Type B pancreatic cell (in vitro differentiated cells): ENCODE data around the gene FERD3L. TPM values are rescaled to one million over a fixed set of nuclear protein-coding genes. Genes with fewer than 3 reads are reported as not detected.

Experiments
- DNase-seq: peaks from one replicate; pipeline ENCODE4 v3.0.0; 2021; ENCODE audit warnings: mixed read lengths; ENCODE audit not compliant: unreplicated experiment; ENCODE audit errors: extremely low spot score
- H3K27ac Mint-ChIP-seq: 2 replicates; pipeline ENCODE4 v1.8.0; 2021; ENCODE audit warnings: mild to moderate bottlenecking, mixed read lengths
- H3K27me3 Mint-ChIP-seq: 2 replicates; pipeline ENCODE4 v1.8.0; 2021; ENCODE audit warnings: mixed read lengths
- H3K36me3 Mint-ChIP-seq: 2 replicates; pipeline ENCODE4 v1.8.0; 2021; ENCODE audit warnings: mixed read lengths
- H3K4me1 Mint-ChIP-seq: one replicate; pipeline ENCODE4 v1.8.0; 2021; ENCODE audit warnings: mixed read lengths; ENCODE audit not compliant: unreplicated experiment
- H3K4me3 Mint-ChIP-seq: 2 replicates; pipeline ENCODE4 v1.8.0; 2021; ENCODE audit warnings: mild to moderate bottlenecking, mixed read lengths
- H3K9me3 Mint-ChIP-seq: 2 replicates; pipeline ENCODE4 v1.8.0; 2021; ENCODE audit warnings: mixed read lengths
- CTCF ChIP-seq: fragments of 200-600 bp; sonication (generic); conservative IDR thresholded peaks from 2 replicates; pipeline ENCODE4 v1.5.0; 2021; ENCODE audit warnings: antibody characterized with exemption, mild to moderate bottlenecking
- total RNA-seq: library from RNA; stranded (reverse); gene quantifications from 2 replicates; pipeline ENCODE4 v1.2.1, GENCODE V29; 2021; ENCODE audit warnings: low replicate concordance

FERD3L gene
- total RNA-seq, 1 donor from 2014 or later, result not detected

GRCh38 chr7:19119372-19119771 is 25.8 kb downstream of the FERD3L start:
- H3K4me3 Mint-ChIP-seq, result peak overlapping the region; percentile 92

GRCh38 chr7:19118636-19119371 is 26.4 kb downstream of the FERD3L start:
- Mint-ChIP-seq H3K27ac (peak overlapping the region; percentile 60), H3K4me3 (peak overlapping the region; percentile 92), H3K27me3 (peaks cover 75% of the 10 kb centered on the region), H3K9me3 (no peaks in the 10 kb centered on the region), H3K36me3 (peaks cover 11% of the 10 kb centered on the region), H3K4me1 (peaks cover 14% of the 10 kb centered on the region)
- TF ChIP-seq CTCF, result no peak
- no peak for DNase-seq

More at GRCh38 chr7:19119372-19119771, 25.8 kb downstream of the FERD3L start:
- peaks cover 14% of the 10 kb centered on the region for H3K4me1 Mint-ChIP-seq
- H3K27ac Mint-ChIP-seq, result peak overlapping the region; percentile 60
- no peak for DNase-seq
- no peak for TF ChIP-seq CTCF
- peaks cover 75% of the 10 kb centered on the region for H3K27me3 Mint-ChIP-seq
- H3K36me3 Mint-ChIP-seq, result peaks cover 7% of the 10 kb centered on the region
- no peaks in the 10 kb centered on the region for H3K9me3 Mint-ChIP-seq

- no peak for DNase-seq
- no peak for TF ChIP-seq CTCF
- peaks cover 74% of the 10 kb centered on the region for H3K27me3 Mint-ChIP-seq
- H3K4me1 Mint-ChIP-seq, result peaks cover 14% of the 10 kb centered on the region
- peak overlapping the region; percentile 60 for H3K27ac Mint-ChIP-seq
- peaks cover 13% of the 10 kb centered on the region for H3K36me3 Mint-ChIP-seq
- peak overlapping the region; percentile 92 for H3K4me3 Mint-ChIP-seq
- H3K9me3 Mint-ChIP-seq, result no peaks in the 10 kb centered on the region
These were observed 27.2 kb downstream of the FERD3L start for GRCh38 chr7:19117870-19118608.

- H3K27me3 Mint-ChIP-seq, result peaks cover 77% of the 10 kb centered on the region
These were observed 27.9 kb downstream of the FERD3L start, which contains the start of gene TWIST1 for GRCh38 chr7:19117091-19117869. Gene TWIST1 (minus strand): TSS chr7:19117636. CDS start chr7:19117321, 315 bp downstream.

More at GRCh38 chr7:19117091-19117869, 27.9 kb downstream of the FERD3L start, which contains the start of gene TWIST1:
- peaks cover 14% of the 10 kb centered on the region for H3K4me1 Mint-ChIP-seq
- peaks cover 13% of the 10 kb centered on the region for H3K36me3 Mint-ChIP-seq
- peak within 1 kb of the TSS; percentile 93 for H3K4me3 Mint-ChIP-seq
- peak; percentile 24 for TF ChIP-seq CTCF
- no peaks in the 10 kb centered on the region for H3K9me3 Mint-ChIP-seq
- H3K27ac Mint-ChIP-seq, result peak within 1 kb of the TSS; percentile 60
- DNase-seq, result peak; percentile 85
